BJ (cell line): Measurements from ENCODE around the gene NXNL2. TPM values are rescaled to one million over a fixed set of nuclear protein-coding genes. Genes with fewer than 3 reads are reported as not detected.

Experiments used
- CTCF ChIA-PET: fragments of 350-600 bp; formaldehyde crosslinking; extraction: SDS; loops from one replicate; lab custom pipeline; 2021; ENCODE audit warnings: antibody characterized with exemption, inconsistent platforms; lab: Yijun Ruan, JAX
- POLR2A ChIA-PET: fragments of 300-600 bp; sonication (Branson Sonifier 250); formaldehyde crosslinking; extraction: SDS; loops from one replicate; lab custom pipeline; 2021; ENCODE audit warnings: antibody characterized with exemption; lab: Charles Lee
- DNase-seq: peaks from one replicate; pipeline ENCODE4 v3.0.0-alpha.2; 2011; ENCODE audit warnings: low read depth
- H3K27me3 ChIP-seq: 2 replicates; pipeline ENCODE4 v1.6.0; 2011; ENCODE audit warnings: low read length; ENCODE audit not compliant: control insufficient read depth, insufficient read depth
- H3K36me3 ChIP-seq: 2 replicates; pipeline ENCODE4 v1.5.1; 2011; ENCODE audit warnings: low read length; ENCODE audit not compliant: control insufficient read depth, insufficient read depth
- H3K4me3 ChIP-seq: 2 replicates; pipeline ENCODE4 v1.5.1; 2011; ENCODE audit warnings: low read depth, mild to moderate bottlenecking, control low read depth, low read length
- CTCF ChIP-seq: IDR thresholded peaks from 2 replicates; pipeline ENCODE4 v1.5.1; 2011; ENCODE audit warnings: low read depth, mild to moderate bottlenecking, control low read depth, inconsistent platforms, low read length, moderate library complexity; ENCODE audit not compliant: insufficient read depth
- polyA plus RNA-seq: library from polyadenylated mRNA; depleted of rRNA; stranded (reverse); fragments of >200 nt; gene quantifications from 2 replicates; pipeline ENCODE4 v1.2.3, GENCODE V29; 2011

NXNL2 gene
- polyA plus RNA-seq, 1 experiment = 5.5 TPM

- no peak for DNase-seq
- ChIA-PET POLR2A (no interaction called here), CTCF (interaction anchor here (0.6 kb wide), 1 partner anchor 9 kb away, joined by 3 read pairs; no protein-coding TSS in a partner anchor)
- TF ChIP-seq CTCF = 0 out of 2 replicates have a peak, but pooled peaks have one; percentile 6
- Histone ChIP-seq H3K4me3 (peak overlapping the region; percentile 22), H3K27me3 (no peaks in the 10 kb centered on the region), H3K36me3 (no peaks in the 10 kb centered on the region; the same call in 1 of the 2 replicates)
These were observed 2.9 kb upstream of the NXNL2 start for GRCh38 chr9:88531920-88532698.

- ChIA-PET POLR2A (no interaction called here), CTCF (interaction anchor here (1.2 kb wide), 1 partner anchor 35 kb away, joined by 3 read pairs; no protein-coding TSS in a partner anchor)
- H3K27me3 ChIP-seq = no peaks in the 10 kb centered on the region
- H3K4me3 ChIP-seq = peak overlapping the region; percentile 78
- DNase-seq = no peak
- peaks cover 2% of the 10 kb centered on the region; the same call in 1 of the 2 replicates for H3K36me3 ChIP-seq
- TF ChIP-seq CTCF = peak; percentile 44
These were observed 975 bp upstream of the NXNL2 start for GRCh38 chr9:88533951-88534455.

GRCh38 chr9:88535226-88536022 is 446 bp downstream of the NXNL2 start:
- no peak for DNase-seq
- ChIA-PET CTCF (interaction anchor here (1.4 kb wide), 1 partner anchor 43 kb away, joined by 3 read pairs; no protein-coding TSS in a partner anchor), POLR2A (interaction anchor here (0.6 kb wide), 1 partner anchor 338 kb away, joined by 7 read pairs; no protein-coding TSS in a partner anchor)
- TF ChIP-seq CTCF = no peak
- Histone ChIP-seq H3K36me3 (peaks cover 3% of the 10 kb centered on the region; the same call in 1 of the 2 replicates), H3K4me3 (peak overlapping the region; percentile 85), H3K27me3 (no peaks in the 10 kb centered on the region)

- CTCF ChIA-PET = interaction anchor here (1.4 kb wide), 1 partner anchor 43 kb away, joined by 3 read pairs; no protein-coding TSS in a partner anchor
These were observed 996 bp downstream of the NXNL2 start for GRCh38 chr9:88536023-88536324.

More at GRCh38 chr9:88536023-88536324, 996 bp downstream of the NXNL2 start:
- peaks cover 3% of the 10 kb centered on the region; the same call in 1 of the 2 replicates for H3K36me3 ChIP-seq
- POLR2A ChIA-PET = no interaction called here
- no peaks in the 10 kb centered on the region for H3K27me3 ChIP-seq
- DNase-seq = no peak
- TF ChIP-seq CTCF = no peak
- peak overlapping the region; percentile 85 for H3K4me3 ChIP-seq
